Endothelial cell of umbilical vein (primary cell): ENCODE data around the gene TBX1.

ENCODE experiments used
- CTCF ChIP-seq, 2 donors: IDR thresholded peaks; 1 replicate in 1 of 2; 2 replicates in 1 of 2; pipeline ENCODE4 v1.5.1; 2011; ENCODE audit warnings: low read length in 2 of 2, mild to moderate bottlenecking in 2 of 2, moderate library complexity in 2 of 2, control low read depth in 1 of 2, inconsistent platforms in 1 of 2, low read depth in 1 of 2; ENCODE audit not compliant: insufficient read depth in 1 of 2; ENCODE audit errors: extremely low read depth in 1 of 2
- POLR2AphosphoS5 ChIP-seq: IDR thresholded peaks from 2 replicates; pipeline ENCODE4 v1.6.1; 2012; ENCODE audit warnings: low read depth, mild to moderate bottlenecking, control low read depth, low read length, moderate library complexity; ENCODE audit not compliant: insufficient read depth

- TF ChIP-seq POLR2AphosphoS5 (no peak), CTCF (IDR thresholded peaks at IDR 0.05; ENCODE audit: extremely low read depth in 1 of 2, insufficient read depth in 1 of 2, low read depth in 1 of 2, low read length in 2 of 2) (no peak)
Measured at GRCh38 chr22:19788661-19789225, 28.2 kb downstream of the TBX1 start.
